Vagina (tissue), 2 donors: ENCODE results near the gene FGF14.

ENCODE experiments used
- CTCF ChIP-seq, 3 experiments: fragments of 450-650 bp in 2 of 3; fragments of 200-600 bp in 1 of 3; sonication (generic) in 1 of 3; IDR thresholded peaks; one replicate each; pipeline ENCODE4 v1.5.1; 2017 to 2019; ENCODE audit warnings: antibody characterized with exemption in 3 of 3, mild to moderate bottlenecking in 2 of 3, moderate library complexity in 2 of 3
- POLR2A ChIP-seq, 2 donors: fragments of 450-650 bp; IDR thresholded peaks; one replicate each; pipeline ENCODE4 v1.6.1; 2017; ENCODE audit warnings: antibody characterized with exemption in 2 of 2, mild to moderate bottlenecking in 2 of 2, moderate library complexity in 2 of 2
- POLR2AphosphoS5 ChIP-seq, 2 donors: sonication (generic); formaldehyde crosslinking; IDR thresholded peaks; one replicate each; pipeline ENCODE4 v1.9.0; 2017; ENCODE audit warnings: antibody characterized with exemption in 2 of 2, mild to moderate bottlenecking in 2 of 2, low read depth in 1 of 2; ENCODE audit not compliant: insufficient read depth in 1 of 2

DNA sequence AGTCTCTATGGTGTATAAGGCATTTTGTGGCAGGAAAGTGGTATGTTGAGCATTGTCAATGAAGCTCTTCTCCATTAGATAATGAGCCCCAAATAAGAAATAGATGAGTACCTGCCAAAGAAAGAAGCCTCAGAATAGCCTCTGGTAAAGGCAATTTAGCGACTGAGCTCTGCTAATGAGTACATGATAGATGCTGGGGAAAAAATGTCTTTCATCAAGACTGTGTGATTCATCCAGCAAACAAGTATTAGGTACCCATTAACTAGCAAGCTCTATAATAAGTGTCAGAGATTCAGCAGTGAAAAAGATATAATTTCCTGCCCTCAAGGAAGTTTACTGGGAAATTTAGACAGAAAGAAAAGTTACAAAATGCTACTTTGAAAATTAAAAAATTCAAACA is 654.8 kb downstream of the FGF14 start:
- TF ChIP-seq CTCF (IDR thresholded peaks at IDR 0.05) (no peak), POLR2AphosphoS5 (IDR thresholded peaks at IDR 0.05; ENCODE audit: insufficient read depth in 1 of 2, low read depth in 1 of 2) (no peak), POLR2A (IDR thresholded peaks at IDR 0.05) (no peak)
